Hepatocyte (in vitro differentiated cells): ENCODE measurements around the gene CAMKK1.

Source experiments
- EZH2 ChIP-seq: fragments of 200-600 bp; sonication (generic); IDR thresholded peaks from 2 replicates; pipeline ENCODE4 v1.6.1; 2016; ENCODE audit warnings: antibody characterized with exemption, mild to moderate bottlenecking, borderline replicate concordance
- EZH2phosphoT487 ChIP-seq: fragments of 200-600 bp; sonication (generic); IDR thresholded peaks from one replicate; pipeline ENCODE4 v1.6.1; 2018; ENCODE audit warnings: antibody characterized with exemption, mild to moderate bottlenecking, low read depth, moderate library complexity; ENCODE audit not compliant: unreplicated experiment, severe bottlenecking
- TF ChIP-seq, protein P1 (sequence below): fragments of 200-600 bp; sonication (generic); IDR thresholded peaks from 2 replicates; pipeline ENCODE4 v1.5.1; 2016; ENCODE audit warnings: antibody characterized with exemption, mild to moderate bottlenecking; ENCODE audit not compliant: poor library complexity

DNA sequence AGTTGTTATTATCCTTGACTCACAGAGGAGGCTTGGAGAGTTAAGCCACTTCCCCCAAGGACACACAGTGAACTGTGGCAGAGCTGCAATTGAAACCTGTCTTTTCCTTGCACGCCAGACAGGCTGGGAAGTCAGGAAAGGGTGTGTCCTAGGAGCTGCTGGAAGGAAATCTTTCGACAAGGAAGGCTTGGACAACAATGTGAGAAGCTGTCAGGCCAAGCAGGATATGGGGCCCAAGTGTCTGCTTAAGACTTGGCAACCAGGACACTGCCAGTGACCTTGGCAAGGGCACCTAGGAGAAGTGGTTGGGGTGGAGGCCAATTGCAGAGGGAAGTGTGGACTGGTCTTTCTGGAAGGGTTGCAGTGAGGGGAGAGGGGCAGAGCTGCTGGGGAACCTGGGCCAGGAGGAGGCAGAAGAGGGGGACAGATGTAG is 2.1 kb upstream of the CAMKK1 start:
- TF ChIP-seq, protein P1, sequence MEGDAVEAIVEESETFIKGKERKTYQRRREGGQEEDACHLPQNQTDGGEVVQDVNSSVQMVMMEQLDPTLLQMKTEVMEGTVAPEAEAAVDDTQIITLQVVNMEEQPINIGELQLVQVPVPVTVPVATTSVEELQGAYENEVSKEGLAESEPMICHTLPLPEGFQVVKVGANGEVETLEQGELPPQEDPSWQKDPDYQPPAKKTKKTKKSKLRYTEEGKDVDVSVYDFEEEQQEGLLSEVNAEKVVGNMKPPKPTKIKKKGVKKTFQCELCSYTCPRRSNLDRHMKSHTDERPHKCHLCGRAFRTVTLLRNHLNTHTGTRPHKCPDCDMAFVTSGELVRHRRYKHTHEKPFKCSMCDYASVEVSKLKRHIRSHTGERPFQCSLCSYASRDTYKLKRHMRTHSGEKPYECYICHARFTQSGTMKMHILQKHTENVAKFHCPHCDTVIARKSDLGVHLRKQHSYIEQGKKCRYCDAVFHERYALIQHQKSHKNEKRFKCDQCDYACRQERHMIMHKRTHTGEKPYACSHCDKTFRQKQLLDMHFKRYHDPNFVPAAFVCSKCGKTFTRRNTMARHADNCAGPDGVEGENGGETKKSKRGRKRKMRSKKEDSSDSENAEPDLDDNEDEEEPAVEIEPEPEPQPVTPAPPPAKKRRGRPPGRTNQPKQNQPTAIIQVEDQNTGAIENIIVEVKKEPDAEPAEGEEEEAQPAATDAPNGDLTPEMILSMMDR: no peak
- TF ChIP-seq EZH2: no peak
- TF ChIP-seq EZH2phosphoT487: no peak
